OCI-LY3 (cell line): ENCODE measurements around the gene DMRTA2.

ENCODE experiments used
- EZH2phosphoT487 ChIP-seq: fragments of 200-600 bp; shearing (Covaris generic); IDR thresholded peaks from 2 replicates; pipeline ENCODE4 v1.6.1; 2018; ENCODE audit warnings: antibody characterized with exemption, mixed run types, low read depth
- TF ChIP-seq, protein P1 (sequence below): fragments of 200-600, 300-600 bp; sonication (generic); IDR thresholded peaks from 2 replicates; pipeline ENCODE4 v1.5.1; 2014; ENCODE audit warnings: antibody characterized with exemption, low read length, low read depth

DNA sequence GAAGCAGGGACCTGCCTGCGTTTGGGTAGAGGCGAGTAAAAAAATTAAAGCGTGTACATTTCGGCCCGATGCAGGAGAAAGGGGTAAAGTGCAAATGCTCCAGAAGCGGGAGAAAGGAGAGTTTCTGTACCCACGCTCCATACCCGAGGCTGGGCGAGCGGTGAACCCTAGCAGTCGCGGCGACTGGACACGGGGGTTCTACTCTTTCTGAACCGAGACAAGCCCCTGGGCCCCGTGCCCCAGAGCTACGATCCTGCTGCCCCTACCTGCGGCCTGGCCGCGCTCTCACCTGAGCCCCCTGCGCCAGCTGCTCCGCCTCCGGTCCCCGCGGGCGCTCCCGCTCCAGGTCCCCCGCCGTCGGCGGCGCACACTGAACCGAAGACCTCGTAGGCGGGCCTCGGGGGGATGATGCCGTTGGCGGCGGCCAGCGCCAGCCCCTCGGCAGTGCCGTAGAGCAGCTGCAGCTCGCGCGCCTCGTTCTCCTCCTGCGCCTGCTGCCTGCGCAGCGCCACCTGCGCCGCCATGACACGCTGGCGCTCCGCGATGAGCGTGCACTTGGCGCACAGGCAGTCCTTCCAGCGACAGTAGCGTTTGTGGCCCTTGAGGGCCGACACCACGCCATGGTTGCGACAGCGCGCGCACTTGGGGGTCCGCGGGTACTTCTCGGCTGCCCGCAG lies 2.4 kb downstream of the DMRTA2 start:
- TF ChIP-seq, protein P1, sequence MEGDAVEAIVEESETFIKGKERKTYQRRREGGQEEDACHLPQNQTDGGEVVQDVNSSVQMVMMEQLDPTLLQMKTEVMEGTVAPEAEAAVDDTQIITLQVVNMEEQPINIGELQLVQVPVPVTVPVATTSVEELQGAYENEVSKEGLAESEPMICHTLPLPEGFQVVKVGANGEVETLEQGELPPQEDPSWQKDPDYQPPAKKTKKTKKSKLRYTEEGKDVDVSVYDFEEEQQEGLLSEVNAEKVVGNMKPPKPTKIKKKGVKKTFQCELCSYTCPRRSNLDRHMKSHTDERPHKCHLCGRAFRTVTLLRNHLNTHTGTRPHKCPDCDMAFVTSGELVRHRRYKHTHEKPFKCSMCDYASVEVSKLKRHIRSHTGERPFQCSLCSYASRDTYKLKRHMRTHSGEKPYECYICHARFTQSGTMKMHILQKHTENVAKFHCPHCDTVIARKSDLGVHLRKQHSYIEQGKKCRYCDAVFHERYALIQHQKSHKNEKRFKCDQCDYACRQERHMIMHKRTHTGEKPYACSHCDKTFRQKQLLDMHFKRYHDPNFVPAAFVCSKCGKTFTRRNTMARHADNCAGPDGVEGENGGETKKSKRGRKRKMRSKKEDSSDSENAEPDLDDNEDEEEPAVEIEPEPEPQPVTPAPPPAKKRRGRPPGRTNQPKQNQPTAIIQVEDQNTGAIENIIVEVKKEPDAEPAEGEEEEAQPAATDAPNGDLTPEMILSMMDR, result no peak
- no peak for TF ChIP-seq EZH2phosphoT487
